H9 (cell line): Measurements from ENCODE around the gene MAPK8IP3. TPM values are rescaled to one million over a fixed set of nuclear protein-coding genes. Genes with fewer than 3 reads are reported as not detected.
A peak's percentile ranks its signal among the peaks of the same experiment; 100 is the strongest.

Source experiments
- DNase-seq: peaks from one replicate; pipeline ENCODE4 v3.0.0-alpha.2; 2017
- H2AFZ ChIP-seq: one replicate; pipeline ENCODE4 v1.6.1; 2013; ENCODE audit warnings: mild to moderate bottlenecking, low read length, control low read depth, moderate library complexity
- H2AK5ac ChIP-seq: 2 replicates; pipeline ENCODE4 v1.6.1; 2013; ENCODE audit warnings: low read length, control low read depth, mixed read lengths; ENCODE audit not compliant: insufficient read length
- H2BK120ac ChIP-seq: one replicate; pipeline ENCODE4 v1.6.1; 2013; ENCODE audit warnings: low read depth, mild to moderate bottlenecking, low read length, control low read depth, inconsistent platforms; ENCODE audit not compliant: poor library complexity, severe bottlenecking
- H2BK12ac ChIP-seq: 2 replicates; pipeline ENCODE4 v1.6.1; 2013; ENCODE audit warnings: low read length, control low read depth, mixed read lengths, low read depth; ENCODE audit not compliant: insufficient read length
- H2BK15ac ChIP-seq: 2 replicates; pipeline ENCODE4 v1.6.1; 2013; ENCODE audit warnings: low read depth, low read length, control low read depth
- H2BK20ac ChIP-seq: one replicate; pipeline ENCODE4 v1.6.1; 2013; ENCODE audit warnings: low read depth, mild to moderate bottlenecking, low read length, control low read depth, inconsistent platforms; ENCODE audit not compliant: poor library complexity, severe bottlenecking
- H2BK5ac ChIP-seq: 2 replicates; pipeline ENCODE4 v1.6.1; 2013; ENCODE audit warnings: low read length, control low read depth, mixed read lengths; ENCODE audit not compliant: insufficient read length
- H3K14ac ChIP-seq: 2 replicates; pipeline ENCODE4 v1.6.1; 2013; ENCODE audit warnings: low read length, control low read depth; ENCODE audit not compliant: insufficient read depth
- H3K18ac ChIP-seq: 2 replicates; pipeline ENCODE4 v1.6.1; 2013; ENCODE audit warnings: low read depth, mild to moderate bottlenecking, mixed read lengths, low read length, control low read depth; ENCODE audit not compliant: insufficient read length
- H3K23ac ChIP-seq: 2 replicates; pipeline ENCODE4 v1.6.1; 2013; ENCODE audit warnings: low read length, control low read depth, mixed read lengths, low read depth; ENCODE audit not compliant: insufficient read length
- H3K23me2 ChIP-seq: 2 replicates; pipeline ENCODE4 v1.6.1; 2013; ENCODE audit warnings: low read depth, mild to moderate bottlenecking, mixed read lengths, low read length, control low read depth; ENCODE audit not compliant: insufficient read length, poor library complexity, severe bottlenecking
- H3K27ac ChIP-seq: 2 replicates; pipeline ENCODE4 v1.5.1; 2013; ENCODE audit warnings: low read length, control low read depth, mixed read lengths, low read depth; ENCODE audit not compliant: insufficient read length
- H3K27me3 ChIP-seq: 2 replicates; pipeline ENCODE4 v1.6.1; 2013; ENCODE audit warnings: low read length, control low read depth, inconsistent platforms; ENCODE audit not compliant: insufficient read depth
- H3K4ac ChIP-seq: 2 replicates; pipeline ENCODE4 v1.6.1; 2013; ENCODE audit warnings: low read depth, mild to moderate bottlenecking, control low read depth, inconsistent platforms, low read length, moderate library complexity
- H3K4me1 ChIP-seq: 2 replicates; pipeline ENCODE4 v1.6.1; 2013; ENCODE audit warnings: low read length, control low read depth, inconsistent platforms; ENCODE audit not compliant: insufficient read depth
- H3K4me2 ChIP-seq: 2 replicates; pipeline ENCODE4 v1.6.1; 2013; ENCODE audit warnings: low read length, control low read depth, mixed read lengths; ENCODE audit not compliant: insufficient read length, insufficient read depth
- H3K56ac ChIP-seq: 2 replicates; pipeline ENCODE4 v1.6.1; 2013; ENCODE audit warnings: low read depth, mild to moderate bottlenecking, mixed read lengths, low read length, control low read depth; ENCODE audit not compliant: insufficient read length
- H3K79me1 ChIP-seq: 2 replicates; pipeline ENCODE4 v1.6.1; 2013; ENCODE audit warnings: low read depth, mild to moderate bottlenecking, moderate library complexity, low read length, control low read depth, inconsistent platforms; ENCODE audit not compliant: insufficient read depth, poor library complexity, severe bottlenecking
- H3K79me2 ChIP-seq: 2 replicates; pipeline ENCODE4 v1.6.1; 2013; ENCODE audit warnings: low read length, control low read depth, inconsistent platforms; ENCODE audit not compliant: insufficient read depth
- H3K9ac ChIP-seq: 2 replicates; pipeline ENCODE4 v1.6.1; 2013; ENCODE audit warnings: low read length, control low read depth, mixed read lengths; ENCODE audit not compliant: insufficient read length; ENCODE audit errors: extremely low read depth
- H3K9me3 ChIP-seq: one replicate; pipeline ENCODE4 v1.6.1; 2013; ENCODE audit warnings: low read depth, low read length, inconsistent platforms; ENCODE audit not compliant: control insufficient read depth
- H3T11ph ChIP-seq: one replicate; pipeline ENCODE4 v1.6.1; 2013; ENCODE audit warnings: mild to moderate bottlenecking, low read length, control low read depth, inconsistent platforms
- H4K20me1 ChIP-seq: one replicate; pipeline ENCODE4 v1.6.1; 2013; ENCODE audit not compliant: control insufficient read depth, insufficient read length, insufficient read depth
- H4K5ac ChIP-seq: 2 replicates; pipeline ENCODE4 v1.6.1; 2013; ENCODE audit warnings: low read depth, mild to moderate bottlenecking, mixed read lengths, low read length, control low read depth; ENCODE audit not compliant: insufficient read length
- H4K8ac ChIP-seq: replicated peaks from 2 replicates; pipeline ENCODE4 v1.6.1; 2013; ENCODE audit warnings: low read length, control low read depth, mixed read lengths, low read depth; ENCODE audit not compliant: insufficient read length
- H4K91ac ChIP-seq: 2 replicates; pipeline ENCODE4 v1.6.1; 2013; ENCODE audit warnings: low read depth, mild to moderate bottlenecking, moderate library complexity, mixed read lengths, low read length, control low read depth; ENCODE audit not compliant: insufficient read length
- H3K27ac Mint-ChIP-seq, 3 experiments: 2 replicates in 2 of 3; 3 replicates in 1 of 3; pipeline ENCODE4 v1.8.0; 2020 to 2021; ENCODE audit warnings: mixed read lengths in 3 of 3, mild to moderate bottlenecking in 1 of 3, moderate library complexity in 1 of 3
- H3K27me3 Mint-ChIP-seq: 2 replicates; pipeline ENCODE4 v1.8.0; 2021; ENCODE audit warnings: low read depth, mild to moderate bottlenecking, moderate library complexity, mixed read lengths
- H3K36me3 Mint-ChIP-seq, 3 experiments: 2 replicates in 2 of 3; 3 replicates in 1 of 3; pipeline ENCODE4 v1.8.0; 2020 to 2021; ENCODE audit warnings: low read depth in 3 of 3, mixed read lengths in 3 of 3; ENCODE audit not compliant: insufficient read depth in 1 of 3
- H3K4me1 Mint-ChIP-seq, 2 experiments: 2 replicates each; pipeline ENCODE4 v1.8.0; 2020; ENCODE audit warnings: mixed read lengths in 2 of 2
- H3K4me3 Mint-ChIP-seq, 2 experiments: 2 replicates in 1 of 2; 3 replicates in 1 of 2; pipeline ENCODE4 v1.8.0; 2020 to 2021; ENCODE audit warnings: mild to moderate bottlenecking in 2 of 2, mixed read lengths in 2 of 2, moderate library complexity in 1 of 2
- H3K9me3 Mint-ChIP-seq, 2 experiments: 2 replicates in 1 of 2; 3 replicates in 1 of 2; pipeline ENCODE4 v1.8.0; 2020; ENCODE audit warnings: mild to moderate bottlenecking in 2 of 2, mixed read lengths in 2 of 2, moderate library complexity in 1 of 2
- CTCF ChIP-seq: fragments of 200-600 bp; sonication (generic); conservative IDR thresholded peaks from 3 replicates; pipeline ENCODE4 v1.8.0; 2021; ENCODE audit warnings: antibody characterized with exemption, mild to moderate bottlenecking
- WGBS: extraction: QIAGEN DNeasy Blood & Tissue Kit; methylation state at CpG from one replicate; pipeline ENCODE4 v1.1.7; 2013; ENCODE audit warnings: missing lambda C conversion rate, low lambda C conversion rate, mixed read lengths; ENCODE audit not compliant: insufficient read length; ENCODE audit errors: extremely low coverage; 5-methylcytosine and 5-hydroxymethylcytosine counted together
- total RNA-seq: library from RNA; stranded (reverse); gene quantifications from 2 replicates; pipeline ENCODE4 v1.2.1, GENCODE V29; 2021

The MAPK8IP3 gene
- total RNA-seq, 1 experiment from 2014 or later = 51.3 TPM

GRCh38 chr16:1734816-1735215, 28.8 kb downstream of the MAPK8IP3 start:
- Mint-ChIP-seq H3K4me1 (no peaks in the 10 kb centered on the region), H3K36me3 (peaks cover 0 to 7% (median 6%) of the 10 kb centered on the region in 3 experiments; a peak in 5 of 7 replicates), H3K27ac (peak overlapping the region in 1 of 3 experiments; percentile 57; a peak in 1 of 7 replicates), H3K4me3 (no peak overlapping the region), H3K9me3 (no peaks in the 10 kb centered on the region), H3K27me3 (no peaks in the 10 kb centered on the region)
- no peaks in the 10 kb centered on the region for H3K27me3 ChIP-seq
- no peak overlapping the region for H4K8ac ChIP-seq
- no peaks in the 10 kb centered on the region for H3K79me1 ChIP-seq
- no peak overlapping the region for H3K18ac ChIP-seq
- H2AK5ac ChIP-seq = no peak overlapping the region
- WGBS = no CpG with 5 or more reads among the region's 22 CpGs
- no peak for DNase-seq
- no peaks in the 10 kb centered on the region for H4K20me1 ChIP-seq
- H3K56ac ChIP-seq = no peak overlapping the region
- no peak overlapping the region for H2BK15ac ChIP-seq
- H3K9ac ChIP-seq = no peak overlapping the region
- no peak overlapping the region for H3K4me2 ChIP-seq
- H3T11ph ChIP-seq = no peak overlapping the region
- H3K79me2 ChIP-seq = no peaks in the 10 kb centered on the region
- no peak overlapping the region for H3K4ac ChIP-seq
- no peak overlapping the region for H3K27ac ChIP-seq
- H3K23me2 ChIP-seq = no peaks in the 10 kb centered on the region
- H3K14ac ChIP-seq = no peak overlapping the region
- H3K23ac ChIP-seq = no peak overlapping the region
- no peak overlapping the region for H4K5ac ChIP-seq
- no peak overlapping the region for H2BK12ac ChIP-seq
- no peak overlapping the region for H2BK20ac ChIP-seq
- H3K4me1 ChIP-seq = no peaks in the 10 kb centered on the region
- H3K9me3 ChIP-seq = peaks cover 15% of the 10 kb centered on the region
- H2BK120ac ChIP-seq = no peak overlapping the region
- H4K91ac ChIP-seq = no peak overlapping the region
- H2BK5ac ChIP-seq = no peak overlapping the region
- H2AFZ ChIP-seq = no peak overlapping the region
- TF ChIP-seq CTCF = no peak
